Neural cell (in vitro differentiated cells): ENCODE measurements around the gene SMIM35.

Experiments
- CTCF ChIP-seq: fragments of 450-650 bp; IDR thresholded peaks from 2 replicates; pipeline ENCODE4 v1.5.1; 2014; ENCODE audit warnings: antibody characterized with exemption, mild to moderate bottlenecking, moderate library complexity; ENCODE audit not compliant: poor library complexity, severe bottlenecking
- EP300 ChIP-seq: fragments of 450-650 bp; conservative IDR thresholded peaks from 2 replicates; pipeline ENCODE4 v1.6.1; 2014; ENCODE audit warnings: antibody characterized with exemption, mild to moderate bottlenecking, moderate library complexity; ENCODE audit not compliant: poor library complexity, severe bottlenecking
- EZH2 ChIP-seq: fragments of 200-600, 300-800 bp; shearing (Covaris generic), sonication (generic); IDR thresholded peaks from 2 replicates; pipeline ENCODE4 v1.6.1; 2014; ENCODE audit warnings: antibody characterized with exemption, low read length, borderline replicate concordance, mild to moderate bottlenecking; ENCODE audit not compliant: insufficient read depth, poor library complexity, severe bottlenecking
- MXI1 ChIP-seq: fragments of 450-650 bp; conservative IDR thresholded peaks from 2 replicates; pipeline ENCODE4 v1.6.1; 2014; ENCODE audit warnings: antibody characterized with exemption, mild to moderate bottlenecking; ENCODE audit not compliant: poor library complexity, severe bottlenecking
- RAD21 ChIP-seq: fragments of 450-650 bp; conservative IDR thresholded peaks from 2 replicates; pipeline ENCODE4 v1.6.1; 2014; ENCODE audit warnings: antibody characterized with exemption, mild to moderate bottlenecking, moderate library complexity
- REST ChIP-seq: IDR thresholded peaks from 2 replicates; pipeline ENCODE4 v1.6.1; 2012; ENCODE audit warnings: borderline replicate concordance
- SMC3 ChIP-seq: fragments of 450-650 bp; conservative IDR thresholded peaks from 2 replicates; pipeline ENCODE4 v1.6.1; 2014; ENCODE audit warnings: antibody characterized with exemption, mild to moderate bottlenecking, moderate library complexity; ENCODE audit not compliant: poor library complexity

- no peak for TF ChIP-seq CTCF
- TF ChIP-seq EP300, result no peak
- TF ChIP-seq MXI1, result no peak
- TF ChIP-seq RAD21, result no peak
- TF ChIP-seq SMC3, result no peak
- TF ChIP-seq REST, result no peak
- no peak for TF ChIP-seq EZH2
Observed at GRCh38 chr11:117972044-117972443, 114.7 kb downstream of the SMIM35 start.
